K562 (cell line): ENCODE data around the gene TMF1. TPM values are rescaled to one million over a fixed set of nuclear protein-coding genes. Genes with fewer than 3 reads are reported as not detected.
A peak's percentile ranks its signal among the peaks of the same experiment; 100 is the strongest.

Source experiments
- ATF7 ChIP-seq: fragments of 450-650 bp; IDR thresholded peaks from 2 replicates; pipeline ENCODE4 v1.7.1; 2014; ENCODE audit warnings: mild to moderate bottlenecking, moderate library complexity
- BCOR ChIP-seq: fragments of 450-650 bp; IDR thresholded peaks from 2 replicates; pipeline ENCODE4 v1.6.1; 2016
- BHLHE40 ChIP-seq: IDR thresholded peaks from 2 replicates; pipeline ENCODE4 v1.6.1; 2011; ENCODE audit warnings: low read length, improper control_type of control experiment
- BRD9 ChIP-seq: fragments of 450-650 bp; IDR thresholded peaks from 2 replicates; pipeline ENCODE4 v1.6.1; 2018; ENCODE audit warnings: low read depth; ENCODE audit not compliant: partially characterized antibody
- FOXJ2 ChIP-seq: fragments of 200-800 bp; sonication (Bioruptor generic); IDR thresholded peaks from 2 replicates; pipeline ENCODE4 v1.6.1; 2016; ENCODE audit warnings: missing genetic modification characterization, missing compliant biosample characterization
- HDAC1 ChIP-seq, 2 experiments: fragments of 450-650 bp; IDR thresholded peaks; 2 replicates each; pipeline ENCODE4 v1.6.1; 2016 to 2017; ENCODE audit warnings: inconsistent platforms in 1 of 2, mild to moderate bottlenecking in 1 of 2, moderate library complexity in 1 of 2
- HNRNPUL1 ChIP-seq: fragments of 200-400 bp; formaldehyde crosslinking; IDR thresholded peaks from 2 replicates; pipeline ENCODE4 v1.6.1; 2017; ENCODE audit warnings: low read length
- KLF6 ChIP-seq: fragments of 250-450 bp; sonication (Bioruptor Pico); IDR thresholded peaks from 2 replicates; pipeline ENCODE4 v1.4.0; 2020; ENCODE audit warnings: mild to moderate bottlenecking, moderate library complexity, borderline replicate concordance
- L3MBTL2 ChIP-seq: fragments of 450-650 bp; IDR thresholded peaks from 2 replicates; pipeline ENCODE4 v1.6.1; 2016; ENCODE audit warnings: mild to moderate bottlenecking, moderate library complexity
- NEUROD1 ChIP-seq: fragments of 150-350 bp; IDR thresholded peaks from 2 replicates; pipeline ENCODE4 v1.6.1; 2014; ENCODE audit warnings: borderline replicate concordance, low read length, low read depth; ENCODE audit not compliant: partially characterized antibody
- PRPF4 ChIP-seq: fragments of 200-400 bp; formaldehyde crosslinking; IDR thresholded peaks from one replicate; pipeline ENCODE4 v1.6.1; 2017; ENCODE audit warnings: low read length, low read depth, mild to moderate bottlenecking; ENCODE audit not compliant: insufficient read depth, poor library complexity, severe bottlenecking
- PTTG1 ChIP-seq: fragments of 450-650 bp; IDR thresholded peaks from 2 replicates; pipeline ENCODE4 v1.6.1; 2016; ENCODE audit warnings: low read depth, mild to moderate bottlenecking, missing genetic modification characterization, missing compliant biosample characterization
- SREBF1 ChIP-seq: fragments of 150-350 bp; IDR thresholded peaks from 2 replicates; pipeline ENCODE4 v1.6.1; 2014; ENCODE audit warnings: antibody characterized with exemption, low read depth, low read length, borderline replicate concordance
- TAF7 ChIP-seq: fragments of 450-650 bp; IDR thresholded peaks from 2 replicates; pipeline ENCODE4 v1.6.1; 2016; ENCODE audit warnings: missing genetic modification characterization, missing compliant biosample characterization
- ZNF3 ChIP-seq: fragments of 250-450 bp; sonication (Bioruptor Pico); IDR thresholded peaks from 2 replicates; pipeline ENCODE4 v1.5.0; 2021; ENCODE audit warnings: mild to moderate bottlenecking, moderate library complexity
- ZNF764 ChIP-seq: fragments of 250-450 bp; sonication (Bioruptor Pico); IDR thresholded peaks from 2 replicates; pipeline ENCODE4 v1.4.0; 2020; ENCODE audit warnings: low read depth, mild to moderate bottlenecking, moderate library complexity
- polyA plus RNA-seq, 8 experiments: library from polyadenylated mRNA; depleted of rRNA in 4 of 8; stranded (reverse) in 5 of 8; unstranded in 3 of 8; fragments of >200 nt; fragmentation: Nextera tagmentation in 2 of 8; fragmentation: Illumina TruSeq in 1 of 8; extraction: Ambion mirVana in 2 of 8; extraction: Trizol in 1 of 8; gene quantifications; 2 replicates each; pipeline versions ENCODE4 v1.2.1 to v1.2.3, GENCODE V29; 2011 to 2014; ENCODE audit warnings: inconsistent platforms in 1 of 8, missing spikeins in 1 of 8
- total RNA-seq, 7 experiments: library from RNA; depleted of rRNA in 6 of 7; stranded (reverse); fragments of >200 nt in 6 of 7; fragmentation: Illumina TruSeq in 2 of 7; extraction: Trizol in 2 of 7; gene quantifications; 2 replicates each; pipeline versions ENCODE4 v1.2.1 to v1.2.3, GENCODE V29; 2011 to 2021; ENCODE audit warnings: low replicate concordance in 1 of 7
- TF ChIP-seq, protein P1 (sequence below): sonication (generic); formaldehyde crosslinking; IDR thresholded peaks from 2 replicates; pipeline ENCODE4 v1.8.0; 2022; ENCODE audit warnings: mild to moderate bottlenecking, low read depth, missing genetic modification reagents
- TF ChIP-seq, protein P2 (sequence below): sonication (generic); formaldehyde crosslinking; IDR thresholded peaks from 2 replicates; pipeline ENCODE4 v1.8.0; 2022; ENCODE audit warnings: mild to moderate bottlenecking, missing genetic modification reagents
- TF ChIP-seq, protein P3 (sequence below): fragments of 250-450 bp; sonication (Bioruptor Pico); IDR thresholded peaks from 2 replicates; pipeline ENCODE4 v1.8.0; 2021; ENCODE audit warnings: borderline replicate concordance, mild to moderate bottlenecking, moderate library complexity; ENCODE audit not compliant: poor library complexity, severe bottlenecking
- TF ChIP-seq, protein P4 (sequence below), 2 experiments: fragments of 200-800 bp in 1 of 2; sonication (Bioruptor generic) in 1 of 2; sonication (generic) in 1 of 2; formaldehyde crosslinking in 1 of 2; IDR thresholded peaks in 1 of 2; conservative IDR thresholded peaks in 1 of 2; 2 replicates each; pipeline versions ENCODE4 v1.5.0 to v1.6.1; 2016 to 2020; ENCODE audit warnings: missing compliant biosample characterization in 1 of 2, missing genetic modification characterization in 1 of 2, missing genetic modification reagents in 1 of 2
- TF ChIP-seq, protein P5 (sequence below): sonication (generic); formaldehyde crosslinking; IDR thresholded peaks from 2 replicates; pipeline ENCODE4 v1.9.0; 2022; ENCODE audit warnings: mild to moderate bottlenecking, missing genetic modification reagents

Gene TMF1
- total and polyA plus RNA-seq, 9 of the 15 experiments (the other 6 are each of a cell fraction or from before 2014, with no cell fraction given) = 3.1 to 13.9 (median 10.3) TPM

DNA sequence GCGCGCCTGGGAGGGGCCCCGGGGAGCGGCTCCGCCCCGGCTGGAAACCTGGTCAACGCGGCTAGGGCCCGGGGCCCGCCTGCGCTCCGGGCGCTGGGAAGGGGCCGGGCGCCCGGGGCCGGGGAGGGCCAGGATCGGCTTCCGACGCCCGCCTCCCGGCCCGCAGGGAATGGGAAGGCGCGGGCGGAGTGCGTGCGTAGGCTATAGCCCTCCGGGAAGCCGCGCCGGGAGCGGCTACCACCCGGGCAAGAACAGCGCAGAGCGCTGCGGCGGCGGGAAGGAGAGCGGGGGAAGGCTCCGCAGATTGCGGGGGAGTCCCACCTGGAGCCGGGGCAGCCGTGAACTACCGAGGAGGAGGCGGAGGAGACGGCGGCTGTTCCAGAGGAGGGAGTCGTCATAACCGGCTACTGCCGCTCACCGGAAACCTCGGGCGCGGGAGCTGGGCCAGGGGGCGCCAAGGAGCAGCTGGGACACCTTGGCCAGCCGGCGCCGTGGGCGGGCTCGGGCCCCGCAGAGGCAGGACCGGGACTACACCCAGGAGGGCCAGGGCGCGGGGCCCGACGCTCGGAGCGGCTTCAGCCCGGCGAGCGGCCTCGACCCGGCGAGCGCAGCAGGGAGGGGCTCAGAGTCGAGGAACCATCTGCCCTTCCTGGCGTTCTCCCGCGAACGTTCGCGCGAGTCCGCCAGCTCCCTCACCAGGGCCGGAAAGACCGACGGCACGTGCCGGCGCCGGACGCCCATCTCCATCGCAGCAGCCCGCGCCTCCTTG, 38.7 kb downstream of the TMF1 start, which contains the start of gene EOGT (continued):
- TF ChIP-seq NEUROD1 = no peak
- TF ChIP-seq, protein P1, sequence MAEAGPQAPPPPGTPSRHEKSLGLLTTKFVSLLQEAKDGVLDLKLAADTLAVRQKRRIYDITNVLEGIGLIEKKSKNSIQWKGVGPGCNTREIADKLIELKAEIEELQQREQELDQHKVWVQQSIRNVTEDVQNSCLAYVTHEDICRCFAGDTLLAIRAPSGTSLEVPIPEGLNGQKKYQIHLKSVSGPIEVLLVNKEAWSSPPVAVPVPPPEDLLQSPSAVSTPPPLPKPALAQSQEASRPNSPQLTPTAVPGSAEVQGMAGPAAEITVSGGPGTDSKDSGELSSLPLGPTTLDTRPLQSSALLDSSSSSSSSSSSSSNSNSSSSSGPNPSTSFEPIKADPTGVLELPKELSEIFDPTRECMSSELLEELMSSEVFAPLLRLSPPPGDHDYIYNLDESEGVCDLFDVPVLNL (CRISPR knock-in tag) = no peak
- TF ChIP-seq SREBF1 = no peak
- TF ChIP-seq, protein P2, sequence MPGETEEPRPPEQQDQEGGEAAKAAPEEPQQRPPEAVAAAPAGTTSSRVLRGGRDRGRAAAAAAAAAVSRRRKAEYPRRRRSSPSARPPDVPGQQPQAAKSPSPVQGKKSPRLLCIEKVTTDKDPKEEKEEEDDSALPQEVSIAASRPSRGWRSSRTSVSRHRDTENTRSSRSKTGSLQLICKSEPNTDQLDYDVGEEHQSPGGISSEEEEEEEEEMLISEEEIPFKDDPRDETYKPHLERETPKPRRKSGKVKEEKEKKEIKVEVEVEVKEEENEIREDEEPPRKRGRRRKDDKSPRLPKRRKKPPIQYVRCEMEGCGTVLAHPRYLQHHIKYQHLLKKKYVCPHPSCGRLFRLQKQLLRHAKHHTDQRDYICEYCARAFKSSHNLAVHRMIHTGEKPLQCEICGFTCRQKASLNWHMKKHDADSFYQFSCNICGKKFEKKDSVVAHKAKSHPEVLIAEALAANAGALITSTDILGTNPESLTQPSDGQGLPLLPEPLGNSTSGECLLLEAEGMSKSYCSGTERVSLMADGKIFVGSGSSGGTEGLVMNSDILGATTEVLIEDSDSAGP (CRISPR knock-in tag) = no peak
- peak; percentile 97 for TF ChIP-seq BHLHE40
- TF ChIP-seq TAF7 (tag) = no peak
- TF ChIP-seq HDAC1 (IDR thresholded peaks at IDR 0.05) = peak in 1 of 2 experiments; percentile 36; a peak in 1 of 4 replicates
- TF ChIP-seq, protein P3, sequence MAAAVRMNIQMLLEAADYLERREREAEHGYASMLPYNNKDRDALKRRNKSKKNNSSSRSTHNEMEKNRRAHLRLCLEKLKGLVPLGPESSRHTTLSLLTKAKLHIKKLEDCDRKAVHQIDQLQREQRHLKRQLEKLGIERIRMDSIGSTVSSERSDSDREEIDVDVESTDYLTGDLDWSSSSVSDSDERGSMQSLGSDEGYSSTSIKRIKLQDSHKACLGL (CRISPR knock-in tag) = no peak
- no peak for TF ChIP-seq HNRNPUL1
- no peak for TF ChIP-seq PTTG1 (tag)
- TF ChIP-seq ZNF3 (CRISPR knock-in tag) = no peak
- TF ChIP-seq L3MBTL2 = peak; percentile 98
- TF ChIP-seq BRD9 = no peak
- peak; percentile 56 for TF ChIP-seq PRPF4
- TF ChIP-seq, protein P4, sequence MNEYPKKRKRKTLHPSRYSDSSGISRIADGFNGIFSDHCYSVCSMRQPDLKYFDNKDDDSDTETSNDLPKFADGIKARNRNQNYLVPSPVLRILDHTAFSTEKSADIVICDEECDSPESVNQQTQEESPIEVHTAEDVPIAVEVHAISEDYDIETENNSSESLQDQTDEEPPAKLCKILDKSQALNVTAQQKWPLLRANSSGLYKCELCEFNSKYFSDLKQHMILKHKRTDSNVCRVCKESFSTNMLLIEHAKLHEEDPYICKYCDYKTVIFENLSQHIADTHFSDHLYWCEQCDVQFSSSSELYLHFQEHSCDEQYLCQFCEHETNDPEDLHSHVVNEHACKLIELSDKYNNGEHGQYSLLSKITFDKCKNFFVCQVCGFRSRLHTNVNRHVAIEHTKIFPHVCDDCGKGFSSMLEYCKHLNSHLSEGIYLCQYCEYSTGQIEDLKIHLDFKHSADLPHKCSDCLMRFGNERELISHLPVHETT (CRISPR knock-in tag; conservative IDR thresholded peaks at IDR 0.05 in 1 of 2, IDR thresholded peaks at IDR 0.05 in 1 of 2) = peak in 1 of 2 experiments; percentile 93; a peak in 2 of 4 replicates
- TF ChIP-seq ZNF764 (CRISPR knock-in tag) = no peak
- TF ChIP-seq KLF6 = no peak
- TF ChIP-seq ATF7 = peak; percentile 27
- TF ChIP-seq, protein P5, sequence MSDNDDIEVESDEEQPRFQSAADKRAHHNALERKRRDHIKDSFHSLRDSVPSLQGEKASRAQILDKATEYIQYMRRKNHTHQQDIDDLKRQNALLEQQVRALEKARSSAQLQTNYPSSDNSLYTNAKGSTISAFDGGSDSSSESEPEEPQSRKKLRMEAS (CRISPR knock-in tag) = peak; percentile 83
- 0 out of 2 replicates have a peak, but pooled peaks have one; percentile 39 for TF ChIP-seq BCOR
- TF ChIP-seq FOXJ2 (tag) = no peak
